RCC 7860 (cell line): Measurements from ENCODE around the gene SERPINB11.
A peak's percentile ranks its signal among the peaks of the same experiment; 100 is the strongest.
"Not testable (repeated sequence)": the region's sequence is repeated elsewhere in the genome, so short reads cannot be mapped to it uniquely, and the experiment has no call there.

Experiments used
- DNase-seq: peaks from one replicate; pipeline ENCODE4 v3.0.0-alpha.2; 2015; ENCODE audit warnings: low spot score
- FAIRE-seq: peaks from 2 replicates; lab custom pipeline; 2012; peaks lifted over from hg19 to GRCh38; lab: Jason Lieb, UNC

SERPINB11 gene

GRCh38 chr18:63702660-63703059 is at the start of gene SERPINB11:
TSS of gene SERPINB11 (plus strand) at chr18:63702960. CDS start at chr18:63710194, 7,234 bp downstream.
- FAIRE-seq (no peak), DNase-seq (no peak)

GRCh38 chr18:63658920-63659319 is 43.8 kb upstream of the SERPINB11 start:
- DNase-seq, FAIRE-seq: not testable (repeated sequence)

- not testable (repeated sequence) for FAIRE-seq, DNase-seq
Measured at GRCh38 chr18:63661750-63662149, 41.0 kb upstream of the SERPINB11 start, which contains the start of gene SERPINB3. TSS of gene SERPINB3 (minus strand) at chr18:63661893. CDS start at chr18:63661216, 677 bp downstream.

GRCh38 chr18:63664571-63664970 is 38.2 kb upstream of the SERPINB11 start:
- DNase-seq (no peak), FAIRE-seq (no peak)

GRCh38 chr18:63676526-63677323 is 26.0 kb upstream of the SERPINB11 start:
- DNase-seq (no peak), FAIRE-seq (no peak)

GRCh38 chr18:63677500-63678225 is 25.1 kb upstream of the SERPINB11 start:
- no peak for FAIRE-seq
- DNase-seq = no peak

- no peak for FAIRE-seq
- no peak for DNase-seq
Measured at GRCh38 chr18:63679820-63680606, 22.7 kb upstream of the SERPINB11 start.

- no peak for FAIRE-seq
- no peak for DNase-seq
Measured at GRCh38 chr18:63681449-63682340, 21.1 kb upstream of the SERPINB11 start.

- DNase-seq = no peak
- FAIRE-seq = no peak
Measured at GRCh38 chr18:63683152-63683551, 19.6 kb upstream of the SERPINB11 start.

- no peak for DNase-seq
- FAIRE-seq = no peak
Measured at GRCh38 chr18:63683890-63684289, 18.9 kb upstream of the SERPINB11 start.

- no peak for DNase-seq
Measured at GRCh38 chr18:63684718-63685117, 18.0 kb upstream of the SERPINB11 start.

GRCh38 chr18:63686871-63687270 is 15.9 kb upstream of the SERPINB11 start:
- DNase-seq (no peak), FAIRE-seq (no peak)

More at GRCh38 chr18:63684718-63685117, 18.0 kb upstream of the SERPINB11 start:
- FAIRE-seq = no peak

GRCh38 chr18:63689064-63689463 is 13.7 kb upstream of the SERPINB11 start:
- no peak for DNase-seq
- no peak for FAIRE-seq

- FAIRE-seq (no peak), DNase-seq (no peak)
Measured at GRCh38 chr18:63697097-63697660, 5.6 kb upstream of the SERPINB11 start.

- no peak for FAIRE-seq
- DNase-seq = no peak
Measured at GRCh38 chr18:63700501-63700900, 2.3 kb upstream of the SERPINB11 start.

- DNase-seq (no peak), FAIRE-seq (no peak)
Measured at GRCh38 chr18:63701952-63702351, 808 bp upstream of the SERPINB11 start.

- FAIRE-seq (no peak), DNase-seq (no peak)
Measured at GRCh38 chr18:63705401-63705800, 2.6 kb downstream of the SERPINB11 start.

GRCh38 chr18:63707816-63708215 is 5.1 kb downstream of the SERPINB11 start:
- no peak for FAIRE-seq
- no peak for DNase-seq

GRCh38 chr18:63708650-63709049 is 5.9 kb downstream of the SERPINB11 start:
- FAIRE-seq = no peak
- DNase-seq = peak; percentile 66
